GM18868 (cell line): Measurements from ENCODE around the gene ATAD3B.
A peak's percentile ranks its signal among the peaks of the same experiment; 100 is the strongest.
"Not testable (repeated sequence)": the region's sequence is repeated elsewhere in the genome, so short reads cannot be mapped to it uniquely, and the experiment has no call there.

Experiments
- ATAC-seq: cut with Tn5 transposase; IDR thresholded peaks from one replicate; pipeline ENCODE4 v1.9.1; 2021; ENCODE audit warnings: mild to moderate bottlenecking, moderate library complexity; ENCODE audit not compliant: unreplicated experiment

Gene ATAD3B

DNA sequence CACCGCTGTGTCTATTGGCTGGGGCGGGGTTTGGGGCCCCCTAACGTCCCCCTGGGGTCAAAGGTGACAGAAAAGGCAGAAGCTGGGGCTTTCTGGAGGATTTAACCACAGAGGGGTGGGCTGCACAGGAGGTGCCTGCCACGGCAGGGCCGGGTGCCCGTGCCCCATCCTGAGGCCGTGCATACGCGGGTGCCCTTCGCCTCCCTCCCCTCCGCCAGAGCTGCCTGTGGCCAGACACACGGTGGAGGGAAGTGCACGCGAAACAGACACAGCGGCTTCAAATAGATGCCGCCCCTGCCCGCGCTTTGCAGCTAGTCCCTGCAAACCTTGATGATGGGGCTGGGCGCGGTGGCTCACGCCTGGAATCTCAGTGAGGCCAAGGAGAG, 37.9 kb downstream of the ATAD3B start:
- not testable (repeated sequence) for ATAC-seq

DNA sequence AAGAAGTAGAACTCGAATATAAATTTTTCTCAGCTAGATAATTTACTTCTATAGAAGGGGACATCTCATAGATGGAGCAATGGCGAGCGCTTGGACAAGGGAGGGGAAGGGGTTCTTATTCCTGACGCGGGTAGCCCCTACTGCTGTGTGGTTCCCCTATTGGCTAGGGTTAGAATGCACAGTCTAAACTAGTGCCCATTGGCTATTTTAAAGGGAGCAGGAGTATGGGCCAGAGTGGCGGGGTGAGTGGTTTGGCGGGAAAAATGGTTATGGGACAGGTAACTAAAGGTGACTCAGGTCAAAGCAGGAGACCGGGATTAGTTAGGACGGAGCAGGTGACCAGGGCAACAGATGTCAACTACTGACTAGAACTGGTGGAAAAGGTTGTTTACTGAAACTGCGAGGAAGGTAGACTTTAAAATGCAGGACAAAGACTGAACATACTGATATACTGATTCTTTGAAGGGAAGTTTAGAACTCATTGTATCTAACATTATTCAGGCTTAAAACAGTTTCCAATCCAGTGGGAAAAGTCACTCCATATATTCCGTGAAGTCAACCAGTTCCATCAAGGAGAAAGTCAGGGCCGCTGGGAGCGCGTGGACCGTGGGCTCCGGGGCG, 39.5 kb downstream of the ATAD3B start:
- no peak for ATAC-seq

- peak; percentile 84 for ATAC-seq
These were observed 40.1 kb downstream of the ATAD3B start, which contains the start of gene ATAD3A for GRCh38 chr1:1511533-1512285. ATAD3A (plus strand) TSS chr1:1512162; CDS start chr1:1512269, 107 bp downstream.

- peak; percentile 10 for ATAC-seq
These were observed 40.9 kb downstream of the ATAD3B start for GRCh38 chr1:1512425-1512824.

DNA sequence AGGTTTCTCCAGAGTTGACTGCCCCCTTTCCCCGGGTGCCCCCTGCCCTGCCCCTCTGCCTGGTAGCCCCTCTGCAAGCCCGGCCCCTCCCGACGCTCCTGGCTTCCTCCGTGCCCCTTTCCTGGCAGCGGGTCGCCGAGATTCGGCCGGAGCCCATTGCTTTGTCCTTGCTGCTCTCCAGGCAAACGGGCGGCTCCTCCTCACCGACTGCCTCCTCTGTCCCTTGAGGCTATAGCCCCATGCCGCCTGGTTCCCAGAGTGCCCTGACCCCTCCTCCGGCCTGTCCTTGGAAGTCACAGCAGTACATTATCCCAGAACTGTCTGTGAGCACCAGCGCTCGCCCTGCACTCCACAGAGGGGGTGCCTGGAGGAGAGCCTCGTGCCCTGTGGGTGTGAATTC, 42.1 kb downstream of the ATAD3B start:
- ATAC-seq: not testable (repeated sequence)

- not testable (repeated sequence) for ATAC-seq
These were observed 42.8 kb downstream of the ATAD3B start for GRCh38 chr1:1514376-1514775.

DNA sequence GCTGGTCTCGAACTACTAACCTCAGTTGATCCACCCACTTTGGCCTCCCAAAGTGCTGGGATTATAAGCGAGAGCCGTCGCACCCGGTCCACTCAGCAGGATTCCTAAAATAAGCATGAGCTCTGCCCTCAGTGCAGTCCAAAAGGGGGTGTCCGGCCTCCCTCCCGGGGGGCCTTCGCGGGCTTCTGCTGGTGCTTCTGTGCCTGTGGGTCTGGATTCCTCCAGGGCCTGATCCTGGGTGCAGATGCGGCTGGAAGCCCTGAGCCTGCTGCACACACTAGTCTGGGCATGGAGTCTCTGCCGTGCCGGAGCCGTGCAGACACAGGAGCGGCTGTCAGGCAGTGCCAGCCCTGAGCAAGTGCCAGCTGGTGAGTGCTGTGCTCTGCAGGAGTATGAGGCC, 45.4 kb downstream of the ATAD3B start:
- ATAC-seq: not testable (repeated sequence)

- no peak for ATAC-seq
These were observed 46.5 kb downstream of the ATAD3B start for GRCh38 chr1:1517973-1518620.

DNA sequence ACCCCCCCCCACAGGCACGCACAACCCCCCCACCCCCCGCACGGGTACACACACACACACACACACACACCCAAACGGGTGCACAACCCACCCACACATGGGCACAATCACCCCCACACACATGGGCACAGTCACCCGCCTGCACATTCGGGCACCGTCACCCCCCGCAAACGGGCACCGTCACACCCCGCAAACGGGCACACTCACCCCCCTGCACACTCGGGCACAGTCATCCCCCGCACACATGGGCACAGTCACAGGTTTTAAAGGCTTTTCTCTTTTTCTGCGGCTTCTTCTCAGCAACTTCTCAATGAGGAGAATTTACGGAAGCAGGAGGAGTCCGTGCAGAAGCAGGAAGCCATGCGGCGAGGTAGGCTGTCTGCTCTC, 47.0 kb downstream of the ATAD3B start:
- not testable (repeated sequence) for ATAC-seq

DNA sequence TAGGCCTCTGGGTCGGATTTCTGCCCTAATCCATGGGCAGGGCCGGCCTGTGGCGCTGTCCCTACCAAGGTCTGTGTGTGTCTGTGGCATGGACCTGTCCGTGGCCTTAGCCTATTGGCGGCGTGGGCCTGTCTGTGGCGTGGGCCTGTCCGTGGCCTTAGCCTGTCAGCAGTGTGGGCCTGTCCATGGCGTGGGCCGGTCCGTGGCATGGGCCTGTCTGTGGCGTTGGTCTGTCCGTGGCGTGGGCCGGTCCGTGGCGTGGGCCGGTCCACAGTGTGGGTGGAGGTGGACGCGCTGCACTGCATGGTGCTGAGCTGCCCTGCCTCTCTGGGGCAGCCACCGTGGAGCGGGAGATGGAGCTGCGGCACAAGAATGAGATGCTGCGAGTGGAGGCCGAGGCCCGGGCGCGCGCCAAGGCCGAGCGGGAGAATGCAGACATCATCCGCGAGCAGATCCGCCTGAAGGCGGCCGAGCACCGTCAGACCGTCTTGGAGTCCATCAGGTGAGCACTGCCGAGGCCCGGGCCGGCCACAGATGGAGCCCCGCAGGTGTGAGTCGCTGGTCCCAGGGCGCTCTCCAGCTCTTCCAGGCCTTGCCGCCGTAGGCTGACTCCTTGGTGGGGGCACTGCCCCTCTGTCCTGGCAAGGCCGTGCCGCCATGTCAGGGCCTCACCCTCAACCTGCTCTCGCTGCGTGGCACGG, 48.4 kb downstream of the ATAD3B start:
- ATAC-seq: not testable (repeated sequence)

DNA sequence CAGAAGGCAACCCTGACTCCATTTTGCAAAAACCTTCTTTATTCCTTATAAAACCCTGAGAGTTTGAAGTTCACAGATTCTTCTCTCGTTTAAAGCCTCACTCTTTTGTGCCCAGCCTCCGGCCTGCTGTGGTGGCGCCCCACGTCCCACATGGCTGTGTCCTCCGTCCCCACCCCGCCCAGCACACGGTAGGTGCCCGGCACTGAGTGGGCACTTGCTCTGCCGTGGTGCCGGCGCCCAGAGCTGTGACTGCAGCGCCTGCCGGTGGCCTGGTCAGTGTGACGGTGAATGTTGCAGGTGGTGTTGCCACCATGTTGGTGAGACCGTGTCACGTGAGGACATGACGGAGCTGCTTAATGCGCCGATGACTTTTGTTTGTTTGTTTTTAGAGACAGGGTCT, 49.8 kb downstream of the ATAD3B start:
- no peak for ATAC-seq

DNA sequence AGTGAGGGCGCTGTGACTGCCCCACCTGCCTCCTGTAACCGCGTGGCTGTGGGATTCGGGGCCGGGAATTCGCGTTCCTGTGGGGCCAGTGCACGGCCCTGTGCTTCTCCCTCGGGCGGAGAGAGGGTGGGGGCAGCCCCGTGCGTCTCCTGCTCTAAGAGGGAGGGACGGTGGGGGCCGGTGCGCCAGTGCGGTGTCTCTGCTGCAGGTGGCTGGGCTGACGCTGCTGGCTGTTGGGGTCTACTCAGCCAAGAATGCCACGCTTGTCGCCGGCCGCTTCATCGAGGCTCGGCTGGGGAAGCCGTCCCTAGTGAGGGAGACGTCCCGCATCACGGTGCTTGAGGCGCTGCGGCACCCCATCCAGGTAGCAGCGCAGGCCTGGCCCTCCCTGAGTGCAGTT, 51.0 kb downstream of the ATAD3B start:
- not testable (repeated sequence) for ATAC-seq

DNA sequence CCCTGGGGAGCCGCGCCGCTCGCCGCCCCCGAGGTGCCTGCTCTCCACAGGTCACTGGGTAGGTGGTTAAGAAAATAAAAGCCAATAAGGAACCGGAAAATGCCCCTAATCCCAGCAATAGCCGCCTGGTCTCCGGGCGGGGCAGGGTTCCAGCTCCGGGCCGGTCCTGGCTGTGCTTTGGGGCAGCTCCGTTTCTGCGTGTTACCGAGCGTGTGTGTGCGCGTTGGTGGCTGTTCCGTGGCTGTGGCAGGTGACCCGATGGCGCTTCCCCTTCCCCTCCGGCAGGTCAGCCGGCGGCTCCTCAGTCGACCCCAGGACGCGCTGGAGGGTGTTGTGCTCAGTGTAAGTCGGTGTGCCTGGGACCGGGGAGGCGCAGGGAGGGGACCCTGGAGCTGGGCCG, 51.7 kb downstream of the ATAD3B start:
- not testable (repeated sequence) for ATAC-seq

- not testable (repeated sequence) for ATAC-seq
These were observed 52.1 kb downstream of the ATAD3B start for GRCh38 chr1:1523651-1524050.

- not testable (repeated sequence) for ATAC-seq
These were observed 53.3 kb downstream of the ATAD3B start for GRCh38 chr1:1524750-1525383.

GRCh38 chr1:1526476-1526875, 54.9 kb downstream of the ATAD3B start:
- not testable (repeated sequence) for ATAC-seq

- no peak for ATAC-seq
These were observed 55.7 kb downstream of the ATAD3B start for GRCh38 chr1:1527092-1527816.

DNA sequence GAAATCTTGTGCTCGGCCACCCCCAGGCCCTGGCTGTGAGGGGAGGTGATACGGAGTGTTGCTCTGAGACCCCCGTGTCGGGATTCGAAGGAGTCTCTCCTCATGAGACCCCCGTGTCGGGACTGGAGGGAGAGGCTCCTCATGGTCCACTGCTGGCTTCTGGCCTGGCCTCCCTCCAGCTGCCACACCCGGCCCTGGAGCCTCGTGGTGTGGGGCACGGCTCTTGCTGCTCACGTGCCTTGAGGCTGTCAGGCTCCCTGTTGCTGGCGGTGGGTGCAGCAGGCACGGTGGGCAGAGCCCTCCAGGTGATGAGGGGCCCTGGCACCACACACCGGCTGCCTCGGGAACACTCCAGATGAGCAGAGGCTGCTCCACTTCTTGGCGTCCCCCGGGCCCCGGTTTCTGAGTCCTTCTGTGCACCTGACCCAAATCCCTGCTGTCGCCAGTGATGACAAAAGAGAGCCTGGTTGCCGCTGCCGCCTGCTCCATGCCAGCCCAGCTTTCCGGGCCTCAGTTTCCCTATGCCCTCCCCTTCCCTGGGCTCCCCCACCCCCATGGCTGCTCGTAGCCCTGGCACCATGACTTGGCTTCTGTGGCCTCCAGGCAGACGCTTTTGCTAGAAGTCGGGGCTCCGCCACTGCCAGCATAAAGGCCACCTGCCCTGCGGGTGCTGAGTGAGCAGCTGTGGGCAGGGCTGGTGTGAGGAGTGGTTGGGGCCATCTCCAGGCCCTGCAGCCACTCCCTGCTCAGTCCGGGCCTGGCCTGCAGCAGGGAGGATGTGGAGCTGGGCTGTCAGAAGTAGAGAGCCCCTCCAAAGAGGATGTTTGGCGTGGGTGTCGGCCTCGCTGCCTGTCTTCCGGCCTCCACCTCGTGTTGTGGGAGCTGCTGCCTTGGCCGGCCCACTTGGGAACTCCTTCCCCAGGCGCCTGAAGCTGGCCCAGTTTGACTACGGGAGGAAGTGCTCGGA, 57.0 kb downstream of the ATAD3B start:
- ATAC-seq: no peak

- ATAC-seq: no peak
These were observed 57.8 kb downstream of the ATAD3B start for GRCh38 chr1:1529321-1529720.
